Suppressor macrophage treated with lipopolysaccharide for 4 hours (primary cell): ENCODE measurements around the gene ERGIC1.
A peak's percentile ranks its signal among the peaks of the same experiment; 100 is the strongest.

Experiments used
- DNase-seq: peaks from one replicate; pipeline ENCODE4 v3.0.0-alpha.2; 2020

The ERGIC1 gene

DNA sequence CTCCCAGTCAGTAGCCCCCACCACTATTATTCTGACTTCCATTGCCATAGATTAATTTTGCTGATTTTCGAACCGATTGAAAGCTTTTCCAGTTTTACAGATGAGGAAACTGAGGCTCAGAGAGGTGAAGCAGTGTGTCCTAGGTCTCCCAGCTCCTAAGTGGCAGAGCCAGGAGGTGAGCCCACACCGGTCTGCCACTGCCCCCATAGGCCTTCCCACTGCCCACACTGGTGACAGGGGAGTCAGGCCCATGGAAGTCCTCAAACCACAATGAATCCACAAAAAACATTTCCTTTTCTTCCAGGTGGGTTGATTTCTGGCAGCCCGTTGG lies 70.2 kb downstream of the ERGIC1 start:
- DNase-seq: no peak

DNA sequence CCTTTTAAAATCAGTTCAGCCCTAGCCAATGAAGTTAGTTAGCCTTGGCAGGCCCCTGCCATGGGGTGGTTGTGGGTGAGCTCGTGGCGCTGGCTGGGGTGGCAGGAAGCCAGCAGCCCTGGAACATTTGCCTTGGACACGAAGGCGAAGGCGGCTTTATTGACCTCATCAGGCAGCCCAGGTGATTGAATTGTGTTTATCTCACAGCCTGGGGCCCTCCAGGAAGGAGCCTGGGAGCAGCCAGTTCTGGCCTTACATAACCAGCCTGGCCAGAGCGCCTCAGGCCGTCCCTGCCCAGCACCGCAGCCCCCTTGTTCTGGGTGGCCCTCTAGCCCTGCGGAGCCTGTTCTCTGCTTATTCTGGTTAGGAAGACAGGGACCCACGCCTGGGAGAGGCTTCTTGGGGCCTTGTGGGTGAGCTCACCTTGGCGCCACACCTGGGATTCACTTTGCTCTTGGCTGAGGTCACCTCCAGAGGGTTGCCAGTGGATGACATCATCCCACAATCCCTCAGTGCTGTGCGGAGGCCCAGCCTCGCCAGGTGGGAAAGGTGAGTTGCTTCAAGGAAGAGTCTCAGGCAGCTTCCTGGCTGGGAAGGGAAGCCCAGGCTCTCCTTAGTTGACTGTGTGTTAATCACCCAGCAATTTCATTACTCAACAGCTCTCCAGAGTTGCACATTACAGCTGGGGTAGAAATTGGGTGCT lies 70.7 kb downstream of the ERGIC1 start:
- no peak for DNase-seq

DNA sequence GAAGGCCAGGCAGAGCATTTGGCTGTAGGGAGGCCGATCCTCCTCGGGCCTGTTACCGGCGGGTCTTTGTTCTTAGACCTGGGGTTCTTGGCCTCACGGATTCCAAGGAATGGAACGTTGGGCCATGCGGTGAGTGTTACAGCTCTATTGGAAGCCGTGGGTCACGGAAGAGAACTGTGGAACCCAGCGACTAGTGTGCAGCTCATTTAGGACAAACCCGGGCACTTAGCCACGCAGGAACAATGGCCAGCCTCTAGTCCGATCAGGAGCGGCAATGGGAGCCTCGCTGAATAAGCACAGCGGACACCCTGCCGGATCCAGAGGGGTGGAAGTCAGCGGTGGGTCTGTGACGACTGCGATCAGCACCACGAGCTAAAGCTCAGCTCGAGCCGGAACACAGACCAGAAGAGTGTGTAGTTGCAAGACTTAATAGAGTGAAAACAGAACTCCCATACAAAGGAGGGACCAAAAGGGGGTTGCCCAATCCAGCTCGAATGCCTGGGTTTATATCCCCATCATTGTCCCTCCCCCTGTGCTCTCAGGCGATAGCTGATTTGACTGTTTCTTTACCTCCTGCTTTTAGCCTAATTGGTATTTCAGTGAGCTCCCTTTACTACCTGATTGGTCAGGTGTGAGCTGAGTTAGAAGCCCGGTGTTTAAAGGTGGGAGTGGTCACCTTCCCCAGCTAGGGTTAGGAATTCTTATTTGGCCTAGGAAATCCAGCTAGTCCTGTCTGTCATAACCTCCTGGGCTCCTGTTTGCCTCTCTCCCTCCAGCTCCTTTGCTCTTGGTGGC lies 71.5 kb downstream of the ERGIC1 start:
- DNase-seq: no peak

DNA sequence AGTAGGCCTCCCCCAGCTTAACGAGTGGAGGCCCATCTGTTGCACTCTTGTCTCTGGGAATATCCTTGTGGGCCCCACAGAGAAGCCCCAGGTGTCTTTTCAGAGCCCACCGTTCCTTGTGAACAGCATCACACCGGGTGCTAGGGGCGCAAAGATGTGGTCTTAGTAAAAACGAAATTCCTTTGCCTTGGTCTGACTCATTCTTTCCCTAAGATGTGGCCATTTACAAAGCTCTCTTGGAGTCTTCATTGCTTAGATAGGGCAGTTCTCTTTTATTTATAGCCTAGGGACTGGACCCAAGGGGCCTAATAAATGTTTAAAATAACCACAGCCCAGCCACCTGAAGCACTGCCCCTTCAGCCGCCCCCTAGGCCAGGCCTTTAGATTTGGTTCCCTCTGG lies 72.4 kb downstream of the ERGIC1 start:
- DNase-seq: no peak

DNA sequence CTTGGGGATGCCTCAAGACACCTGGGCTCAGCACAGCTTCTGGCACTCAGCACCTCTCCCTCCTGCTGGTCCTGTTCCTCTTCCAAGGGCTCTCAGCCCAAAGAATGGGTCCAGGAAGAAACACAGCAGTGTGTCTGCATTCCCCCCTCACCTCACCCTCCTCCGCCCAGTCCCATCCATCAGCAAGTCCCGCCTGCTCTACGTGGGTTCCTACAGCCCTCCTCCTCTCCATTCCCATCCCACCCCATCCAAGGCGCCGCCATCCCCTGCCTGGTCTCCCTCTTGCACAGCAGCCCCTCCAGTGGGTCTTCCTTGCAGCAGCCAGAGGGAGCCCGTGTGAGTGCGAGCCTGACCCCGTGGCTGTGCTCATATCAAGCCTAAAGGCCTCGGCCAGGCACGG lies 72.8 kb downstream of the ERGIC1 start:
- DNase-seq: no peak

DNA sequence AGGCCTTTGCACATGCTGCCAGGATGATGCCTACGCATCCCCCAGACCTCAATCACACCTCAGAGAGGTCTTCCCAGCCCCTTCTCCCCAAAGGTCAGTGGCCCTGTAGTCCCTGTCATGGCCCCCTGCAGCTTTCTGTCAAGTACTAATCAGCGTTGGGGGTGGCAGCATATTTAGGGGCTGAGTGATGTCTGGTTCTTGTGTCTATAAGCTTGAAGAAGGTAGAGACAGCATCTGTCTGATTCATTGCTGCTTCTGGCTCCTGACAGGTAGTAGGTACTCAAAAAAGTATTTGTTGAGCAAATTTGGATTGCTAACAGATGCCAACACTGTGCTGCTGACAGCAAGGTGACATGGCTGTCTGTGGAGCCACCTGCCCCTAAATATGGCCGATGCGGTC lies 73.6 kb downstream of the ERGIC1 start:
- no peak for DNase-seq

DNA sequence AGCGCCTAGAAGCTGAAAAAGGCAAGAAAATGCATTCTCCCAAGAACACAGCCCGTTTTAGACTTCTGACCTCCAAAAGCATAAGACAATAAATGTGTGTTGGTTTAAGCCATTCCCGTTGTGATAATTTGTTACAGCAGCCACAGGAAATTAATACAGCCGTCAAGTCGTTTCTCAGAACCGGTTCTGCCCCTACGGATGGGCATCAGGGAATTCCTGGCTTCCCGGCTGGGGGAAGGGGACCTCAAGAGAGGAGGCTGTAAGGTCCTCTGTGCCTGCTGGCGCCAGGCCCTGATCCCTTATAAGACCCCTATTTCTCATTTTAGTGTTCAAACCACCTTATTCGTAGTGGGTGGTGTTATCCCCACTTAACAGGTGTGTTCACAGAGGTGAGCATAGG lies 74.6 kb downstream of the ERGIC1 start:
- no peak for DNase-seq

DNA sequence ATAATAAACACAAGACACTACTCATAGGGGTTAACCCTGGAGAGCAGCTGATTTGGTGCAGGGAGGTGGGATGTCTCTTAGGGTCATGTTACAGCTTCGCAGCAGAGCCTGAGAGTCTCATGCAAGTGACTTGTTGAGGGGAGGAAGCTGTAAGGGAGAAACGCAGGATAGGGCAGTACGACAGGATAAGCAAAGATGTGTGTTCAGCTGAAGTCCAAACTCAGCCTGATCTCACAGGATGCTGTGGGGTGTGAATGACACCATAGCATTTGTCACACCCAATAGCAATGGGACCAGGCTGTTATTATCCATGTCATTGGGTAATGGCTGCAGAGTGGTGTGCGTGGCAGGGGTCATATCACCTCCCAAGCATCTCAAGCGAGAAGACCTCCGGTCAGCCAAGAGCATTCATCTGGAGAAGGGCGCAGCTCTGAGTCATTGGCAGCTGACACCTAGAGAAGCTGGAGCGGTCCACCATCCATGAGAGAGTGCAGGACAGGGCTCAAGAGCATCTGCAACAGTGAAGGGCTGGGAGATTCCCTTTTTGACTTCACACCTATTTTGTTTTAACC lies 76.0 kb downstream of the ERGIC1 start:
- DNase-seq: peak; percentile 30

DNA sequence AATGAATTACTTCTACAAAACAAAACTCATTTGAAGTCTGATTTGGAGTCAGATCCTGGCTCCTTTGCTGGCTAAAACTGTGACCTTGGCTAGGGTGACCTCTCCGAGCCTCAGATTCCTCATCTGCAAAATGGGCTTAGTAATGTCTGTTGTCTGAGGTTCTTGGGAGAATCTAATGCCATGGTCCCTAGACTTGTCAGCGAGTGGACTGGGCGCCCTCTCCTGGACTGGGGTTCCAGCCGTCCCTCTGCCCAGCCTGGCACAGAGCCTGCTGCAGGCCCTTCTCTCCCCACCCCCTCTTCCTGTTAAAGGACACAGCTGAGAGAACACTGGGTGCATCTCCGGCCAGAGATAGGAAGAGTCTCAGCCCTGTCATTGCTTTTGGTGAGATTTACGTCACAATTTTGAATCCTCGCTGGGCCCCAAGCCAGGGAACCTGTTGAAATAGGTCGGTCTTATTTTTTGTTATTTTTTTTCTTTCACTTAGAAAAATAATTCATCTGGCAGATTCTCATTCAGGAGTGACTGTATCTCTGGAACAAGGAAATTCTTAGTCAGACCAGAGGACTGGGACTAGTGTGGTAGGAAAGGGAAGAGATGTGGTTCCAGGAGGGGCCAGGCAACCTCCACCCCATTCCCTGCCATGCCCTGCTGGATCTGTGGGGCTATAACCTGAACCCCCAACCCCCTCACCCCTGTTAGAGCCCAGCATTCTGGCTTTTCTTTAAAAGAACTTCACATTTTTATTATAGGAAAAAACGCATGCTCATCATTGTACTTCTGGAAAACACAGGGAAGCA lies 77.0 kb downstream of the ERGIC1 start:
- peak; percentile 86 for DNase-seq

DNA sequence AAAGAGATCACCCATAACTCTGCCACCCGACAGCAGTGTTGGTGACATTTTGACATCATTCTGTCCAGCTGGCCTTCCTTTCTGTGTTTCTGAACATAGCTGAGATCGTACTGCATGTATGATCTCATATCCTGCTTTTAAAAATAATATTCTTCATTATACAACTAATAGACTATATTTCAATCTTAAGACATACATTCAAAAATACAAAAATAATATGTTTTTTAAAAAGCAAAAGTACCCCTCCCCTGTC lies 77.5 kb downstream of the ERGIC1 start:
- no peak for DNase-seq

DNA sequence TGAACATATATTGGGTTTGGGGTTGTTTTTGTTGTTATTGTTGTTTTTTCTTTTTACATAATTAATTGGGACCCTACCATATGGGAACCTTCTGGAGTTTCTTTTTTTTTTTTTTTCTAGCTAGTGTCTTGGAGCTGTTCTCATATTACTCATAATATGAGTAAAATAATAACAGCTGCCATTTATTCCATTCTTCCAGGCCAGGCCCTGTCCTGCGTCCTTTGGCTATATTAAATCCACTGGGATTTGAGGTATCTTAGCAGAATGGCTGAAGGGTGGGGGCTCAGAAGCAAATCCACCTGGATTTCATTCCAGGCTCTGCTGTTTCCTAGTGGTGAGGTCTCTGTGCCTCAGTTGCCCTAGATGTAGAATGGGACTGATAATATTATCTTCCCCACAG lies 77.9 kb downstream of the ERGIC1 start:
- no peak for DNase-seq

DNA sequence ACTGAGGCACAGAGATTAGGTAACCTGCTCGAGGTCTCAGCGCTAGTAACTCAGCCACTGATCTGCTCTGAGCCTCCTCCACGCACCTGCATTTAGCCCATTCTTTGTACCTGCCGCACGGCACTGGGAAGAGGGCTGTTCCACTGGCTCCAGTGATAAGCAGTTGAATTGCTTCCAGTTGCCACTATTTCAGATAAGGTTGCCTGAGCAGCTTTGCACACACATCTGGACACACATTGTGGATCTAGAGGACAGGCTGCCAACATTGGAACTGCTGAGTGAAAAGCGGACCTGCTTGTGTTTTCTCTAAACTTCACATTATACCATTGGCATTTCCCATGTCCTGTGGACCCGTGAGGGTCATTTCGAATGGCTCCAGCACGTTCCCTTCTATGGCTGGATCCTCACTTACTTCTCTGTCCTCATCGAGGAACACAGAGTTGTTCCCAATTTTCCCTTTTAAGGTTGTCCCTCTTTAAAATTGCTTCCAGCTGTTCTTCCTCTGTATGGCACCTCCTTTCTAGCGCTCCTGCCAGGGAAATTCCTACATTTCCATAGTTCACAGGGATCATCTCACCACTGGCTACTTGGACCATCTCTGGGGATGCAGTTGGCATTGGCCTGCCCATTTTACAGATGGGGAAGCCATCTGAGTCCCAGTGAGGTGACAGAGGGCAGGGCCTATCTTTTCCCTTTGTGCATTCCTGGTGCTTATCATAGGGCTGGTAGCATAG lies 79.2 kb downstream of the ERGIC1 start:
- no peak for DNase-seq

DNA sequence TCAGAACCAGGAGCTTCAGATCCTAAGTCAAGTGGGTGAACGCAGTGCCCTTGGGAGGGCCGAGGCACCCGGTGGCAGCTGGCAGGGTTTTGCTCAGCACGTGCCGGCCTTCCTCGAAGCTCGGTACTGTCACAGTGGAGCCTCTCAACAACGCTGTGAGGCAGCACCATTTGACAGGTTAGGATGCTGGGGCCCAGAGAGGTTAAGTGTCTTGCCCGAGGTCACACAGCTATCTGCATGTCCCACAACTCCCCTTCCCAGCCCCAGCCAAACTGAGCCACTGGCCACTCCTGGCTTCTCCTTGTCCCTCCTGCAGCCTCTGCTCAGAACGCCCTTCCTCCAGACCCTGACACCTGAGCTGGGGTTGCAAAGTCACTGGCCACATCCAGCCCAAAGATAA lies 81.5 kb downstream of the ERGIC1 start:
- no peak for DNase-seq

DNA sequence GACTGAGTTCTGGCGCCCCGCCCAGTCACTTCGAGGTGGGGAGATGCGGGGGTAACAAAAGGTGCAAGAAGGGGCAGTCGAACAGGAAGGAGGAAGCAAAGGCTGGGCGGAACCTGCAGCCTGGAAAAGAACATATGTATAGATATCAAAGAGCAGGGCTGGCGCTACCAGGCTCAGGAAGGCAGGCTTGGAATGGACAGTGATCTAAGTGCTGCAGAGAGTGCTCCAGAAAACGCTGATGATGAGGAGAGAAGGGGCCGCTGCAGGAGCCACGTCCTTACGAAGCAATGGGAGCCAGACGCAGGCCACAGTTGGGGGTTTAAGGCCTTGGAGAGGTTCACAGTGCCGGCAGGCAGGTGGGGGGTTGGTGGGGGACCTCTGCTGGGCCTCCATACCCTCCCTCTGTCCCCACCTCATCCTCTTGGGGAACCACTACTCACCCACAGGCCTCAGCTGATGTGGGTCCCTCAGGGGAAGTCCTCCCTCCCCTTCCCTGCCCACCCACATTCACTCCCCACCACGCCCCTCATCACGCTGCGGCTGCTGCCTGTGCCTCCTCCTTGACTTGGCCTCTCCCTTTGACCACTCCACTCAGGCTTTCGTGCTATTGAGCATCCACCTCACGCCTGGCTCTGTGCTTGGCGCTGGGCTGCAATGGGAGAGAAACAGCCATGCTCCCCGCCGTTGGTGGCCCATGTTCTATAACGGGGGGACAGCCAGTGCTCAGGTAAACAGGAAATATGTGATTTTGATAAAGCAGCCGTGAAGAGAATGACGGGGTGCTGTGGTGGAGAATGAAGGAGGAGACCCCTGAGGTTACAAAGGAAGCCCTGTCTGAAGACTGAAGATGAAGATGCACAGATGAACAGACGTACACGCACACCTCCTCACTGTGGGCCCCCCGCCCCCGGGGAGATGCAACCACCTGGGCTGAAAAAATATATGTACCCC lies 84.6 kb downstream of the ERGIC1 start:
- no peak for DNase-seq

DNA sequence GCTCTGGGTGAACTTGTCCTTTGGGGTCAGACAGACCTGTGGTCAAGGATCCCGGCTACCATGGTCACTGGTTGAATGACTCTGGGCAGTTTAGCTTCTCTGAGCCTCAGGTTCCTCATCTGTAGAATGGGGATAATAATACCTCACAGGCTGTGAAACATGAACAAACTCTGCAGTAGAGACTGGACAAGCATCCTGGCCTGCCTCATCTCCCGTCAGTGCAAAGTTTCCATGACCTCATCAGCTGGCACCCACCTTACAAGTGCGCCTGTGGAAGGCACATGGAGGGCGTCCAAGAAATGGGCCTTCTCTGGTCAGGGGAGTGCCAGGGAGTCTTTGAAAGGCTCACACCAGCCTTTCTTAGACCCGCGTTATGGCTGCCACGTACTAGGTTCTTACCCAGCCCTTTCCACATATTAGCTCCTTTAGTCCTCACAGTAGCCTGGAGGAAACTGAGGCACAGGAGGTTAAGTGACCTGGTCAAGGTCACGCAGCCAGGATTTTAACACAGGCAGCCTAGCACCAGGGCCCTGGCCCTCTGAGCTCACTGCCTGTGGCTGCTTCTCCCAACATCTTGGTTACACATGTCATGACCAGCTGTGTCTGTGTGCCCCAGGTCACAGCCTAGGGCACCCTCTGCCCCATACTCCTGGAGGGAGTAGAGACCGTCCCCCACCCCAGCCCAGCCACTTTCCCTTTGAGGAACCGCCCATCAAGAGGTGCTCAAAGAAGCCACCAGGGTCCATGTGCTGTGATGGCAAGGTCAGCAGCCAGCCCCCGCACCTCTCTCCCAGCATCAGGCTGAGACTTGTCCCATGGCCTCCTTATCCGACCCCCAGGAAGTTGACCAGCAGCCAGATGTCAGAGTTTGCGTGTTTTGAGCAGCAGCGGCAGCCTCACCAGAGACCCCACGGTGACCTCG lies 85.7 kb downstream of the ERGIC1 start:
- DNase-seq: no peak

DNA sequence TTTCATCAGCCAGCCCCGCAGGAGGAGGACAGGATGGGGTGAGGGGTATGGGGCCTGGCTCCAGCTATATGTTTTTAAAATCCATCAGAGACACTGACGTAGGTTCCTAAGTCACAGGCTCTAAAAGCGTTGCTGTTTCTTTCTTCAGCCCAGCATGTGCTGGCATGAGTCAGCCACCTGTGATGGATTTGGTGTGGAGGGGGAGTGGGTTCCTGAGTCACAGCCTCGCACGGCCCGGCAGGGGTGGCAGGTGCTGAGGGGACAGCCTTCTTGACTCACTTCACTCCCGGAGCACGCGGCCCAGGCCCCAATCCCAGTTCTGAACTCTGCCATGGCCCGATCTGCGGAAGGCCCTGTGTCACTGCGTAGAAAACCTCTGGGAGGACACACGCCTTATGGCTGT lies 86.4 kb downstream of the ERGIC1 start:
- no peak for DNase-seq

DNA sequence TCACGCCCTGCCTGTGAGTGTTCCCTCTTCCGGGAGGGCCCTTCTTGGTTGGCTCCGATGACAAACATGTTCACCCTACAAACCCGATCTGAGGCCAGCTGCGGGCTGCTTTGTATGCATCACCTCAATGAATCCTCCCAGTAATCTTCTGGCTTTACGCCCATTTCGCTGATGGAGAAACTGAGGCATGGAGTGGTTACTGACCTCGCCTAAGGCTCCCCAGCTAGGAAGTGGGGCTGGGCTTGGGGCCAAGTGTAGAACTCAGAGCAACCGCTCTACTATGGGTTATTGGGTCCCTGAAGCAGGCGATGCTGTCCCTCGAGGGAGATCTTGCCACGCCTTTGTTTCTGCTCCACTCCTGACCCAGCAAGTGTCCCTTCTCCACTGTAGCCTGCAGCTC lies 86.9 kb downstream of the ERGIC1 start:
- no peak for DNase-seq

DNA sequence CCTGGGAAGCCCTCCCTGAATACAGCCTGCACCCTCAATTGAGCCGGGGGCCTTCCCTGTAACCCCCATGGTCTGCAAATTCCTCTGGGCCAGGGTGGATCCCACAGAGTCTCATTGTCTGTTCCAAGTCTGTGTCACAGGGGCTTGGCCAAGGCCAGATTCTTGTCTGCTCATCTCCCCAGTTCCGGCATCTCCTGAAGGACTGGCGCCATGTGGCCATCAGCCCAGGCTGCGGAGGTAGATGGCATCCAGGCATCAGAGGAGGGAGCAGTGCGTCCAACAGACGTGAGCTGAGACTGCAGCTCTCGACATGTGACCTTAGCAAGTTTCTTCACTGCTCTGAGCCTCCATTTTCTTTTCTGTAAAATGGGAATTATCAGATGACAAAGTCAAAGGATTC lies 87.9 kb downstream of the ERGIC1 start:
- no peak for DNase-seq

DNA sequence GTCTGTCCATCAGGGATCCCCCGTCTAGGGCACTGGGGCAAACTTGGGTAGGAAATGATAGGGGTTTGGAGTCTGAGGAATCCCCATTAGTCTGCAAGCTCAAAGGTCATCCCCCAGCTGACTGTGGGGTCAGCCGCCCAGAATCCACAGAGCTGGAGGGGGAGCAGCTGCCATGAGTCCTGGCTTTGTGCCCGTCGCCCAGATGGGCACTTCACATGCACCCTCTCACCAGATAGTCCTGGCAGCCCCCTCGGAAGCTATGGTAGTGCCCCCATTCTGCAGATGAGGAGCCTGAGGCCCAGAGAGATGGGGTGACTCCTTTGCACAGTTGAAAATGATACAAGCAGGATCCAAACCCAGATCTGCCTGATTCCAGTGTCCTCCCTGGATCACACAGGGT lies 89.5 kb downstream of the ERGIC1 start:
- no peak for DNase-seq

DNA sequence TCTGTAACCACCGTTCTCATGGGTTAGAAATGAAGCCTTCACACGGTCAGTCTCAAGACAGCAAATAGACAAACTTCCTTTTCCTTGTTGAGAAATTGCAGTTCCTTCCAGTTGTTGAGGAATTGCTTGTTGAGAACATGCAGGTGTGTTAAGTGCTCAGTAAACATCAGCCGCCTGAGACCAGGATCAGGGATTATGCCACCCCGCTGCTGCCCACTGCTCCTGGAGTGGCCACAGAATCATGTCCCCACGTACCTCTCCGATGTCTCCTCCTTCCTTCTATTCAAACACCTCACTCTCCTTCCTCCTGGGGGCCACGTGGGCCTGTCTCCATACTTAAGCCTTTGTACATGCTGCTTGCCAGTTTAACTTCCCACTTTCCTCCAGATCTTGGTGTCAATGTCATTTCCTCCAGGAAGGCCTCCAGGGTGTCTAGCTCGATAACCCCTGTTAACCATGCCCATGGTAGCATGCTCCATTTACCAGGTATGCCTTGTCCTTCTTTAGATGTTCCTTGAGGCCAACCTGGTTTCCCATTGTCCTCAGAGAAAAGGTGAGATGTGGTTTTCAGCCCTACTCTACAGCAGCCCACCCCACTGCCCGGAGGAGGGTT lies 91.4 kb downstream of the ERGIC1 start:
- DNase-seq: no peak
